NCI-H1092 (cell line): Measurements from ENCODE around the gene URI1.
"Not testable (repeated sequence)": the region's sequence is repeated elsewhere in the genome, so short reads cannot be mapped to it uniquely, and the experiment has no call there.

Experiments used
- DNase-seq: peaks from one replicate; lab custom pipeline; 2025; lab: John Stamatoyannopoulos, UW

URI1 gene

DNA sequence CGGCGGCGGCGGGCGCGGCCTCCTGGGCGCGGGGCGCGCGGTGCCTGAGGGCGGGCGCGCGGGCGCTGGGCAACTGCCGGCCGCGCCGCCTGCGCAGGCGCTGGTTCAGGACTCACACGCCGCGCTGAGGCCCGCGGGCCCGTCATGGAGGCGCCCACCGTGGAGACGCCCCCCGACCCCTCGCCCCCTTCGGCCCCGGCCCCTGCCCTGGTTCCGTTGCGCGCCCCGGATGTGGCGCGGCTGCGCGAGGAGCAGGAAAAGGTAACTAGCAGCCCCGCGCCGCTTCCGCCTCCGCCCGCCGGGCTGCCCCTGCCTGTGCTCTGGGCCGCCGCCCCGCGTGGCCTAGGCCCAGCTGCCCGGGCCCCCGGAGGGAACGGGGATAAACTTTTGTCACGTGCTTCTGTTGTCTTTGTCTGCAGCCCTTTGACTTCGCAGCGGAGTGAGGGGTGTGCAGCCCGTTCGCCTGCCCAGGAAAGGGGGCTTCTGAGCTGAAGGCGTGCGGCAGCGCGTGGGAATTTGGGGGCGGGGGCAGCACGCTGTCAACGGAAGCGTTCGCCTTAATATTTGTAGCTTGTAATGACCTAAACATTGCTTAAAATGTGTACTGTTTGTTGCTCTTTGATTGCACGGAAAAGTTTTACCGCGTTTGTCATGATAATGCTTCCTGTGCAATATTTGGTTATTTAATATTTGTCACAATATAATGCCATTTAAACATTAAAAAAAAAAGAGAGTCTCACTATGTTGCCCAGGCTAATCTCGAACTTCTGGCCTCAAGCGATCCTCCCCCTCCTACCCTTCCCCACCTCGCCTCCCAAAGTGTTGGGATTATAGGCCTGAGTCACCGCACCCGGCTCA, 594 bp downstream of the URI1 start:
- peak; percentile 16 for DNase-seq

DNA sequence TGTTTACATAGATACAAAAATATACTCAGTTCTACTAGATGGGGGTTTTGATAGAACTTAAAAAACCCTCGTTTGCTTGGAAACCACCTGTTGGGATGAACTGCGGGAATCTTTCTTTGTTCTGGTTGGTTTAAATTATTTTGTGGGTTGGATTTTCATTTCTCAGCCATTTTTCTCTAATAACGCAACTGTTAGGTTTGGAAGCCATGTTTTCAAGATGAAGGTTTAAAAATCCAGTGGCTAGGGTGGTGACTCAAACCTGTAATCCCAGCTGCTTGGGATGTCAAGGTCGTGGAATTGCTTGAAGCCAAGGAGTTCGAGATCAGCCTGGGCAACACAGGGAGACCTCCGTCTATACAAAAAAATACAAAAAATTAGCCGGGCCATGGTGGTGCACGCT, 1.6 kb downstream of the URI1 start:
- DNase-seq = no peak

DNA sequence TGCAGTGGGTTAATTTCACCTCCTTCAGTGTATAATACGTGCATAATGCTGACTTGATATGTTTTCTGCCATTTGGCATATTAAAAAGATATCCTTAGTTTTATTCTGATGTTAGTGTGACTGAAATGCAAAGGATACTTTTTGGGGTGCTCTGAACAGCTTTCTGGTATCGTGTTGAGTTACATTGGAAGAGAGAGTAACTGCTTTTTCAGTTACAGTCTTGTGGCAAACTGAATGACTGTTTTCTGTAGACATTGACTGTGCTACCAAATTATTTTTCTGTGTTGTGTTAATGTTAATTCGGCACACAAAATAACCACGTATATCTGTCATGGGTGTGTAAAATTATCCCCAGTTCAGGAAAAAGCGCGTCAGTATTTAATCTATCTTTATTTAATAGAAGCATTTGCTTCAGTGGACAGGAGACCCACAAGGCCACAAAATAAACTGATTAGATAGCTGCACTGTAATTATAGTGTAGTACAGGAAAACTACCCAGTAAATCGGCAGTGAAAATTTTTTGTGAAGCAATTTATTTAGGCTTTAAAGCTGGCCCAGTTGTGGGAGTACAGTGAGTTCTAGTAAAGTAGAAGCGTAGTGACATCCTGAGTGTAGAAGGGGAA, 2.5 kb downstream of the URI1 start:
- no peak for DNase-seq

DNA sequence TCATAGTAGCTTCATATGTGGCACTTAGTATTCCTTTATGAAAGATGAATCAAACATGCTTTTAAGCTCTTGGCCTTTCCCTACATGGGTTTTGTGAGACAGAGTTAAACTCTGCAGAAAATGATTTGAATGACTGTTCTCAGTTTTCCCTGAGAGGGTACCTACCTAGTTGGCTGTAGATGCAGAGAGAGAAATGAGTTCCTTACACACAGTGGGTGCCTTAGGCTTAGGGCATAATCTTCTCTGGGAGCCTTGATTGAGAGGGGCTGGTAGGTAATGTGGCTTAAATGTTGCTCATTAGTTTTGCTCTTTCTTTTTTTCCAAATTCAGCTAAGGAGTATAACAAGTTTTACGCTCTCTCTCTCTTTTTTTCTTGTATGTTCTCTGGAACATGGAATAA, 3.0 kb downstream of the URI1 start:
- DNase-seq = no peak

DNA sequence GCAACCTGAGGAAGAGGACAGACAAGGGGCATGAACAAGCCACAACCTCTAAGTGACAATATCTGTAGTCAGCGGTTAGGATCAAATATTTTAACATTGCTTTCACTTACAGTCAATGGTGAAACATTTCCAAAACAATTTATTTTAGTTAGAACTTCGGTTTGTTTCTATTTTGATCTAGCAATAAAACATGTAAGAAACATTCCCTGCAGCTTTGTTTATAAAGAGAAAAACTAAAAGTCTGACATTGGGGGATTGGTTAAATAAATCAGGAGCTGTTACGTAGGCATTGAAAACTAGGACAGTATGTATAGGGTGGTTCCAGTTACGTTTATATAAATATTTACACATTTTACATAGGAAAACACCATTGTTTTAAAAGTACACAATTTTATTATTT, 3.4 kb downstream of the URI1 start:
- DNase-seq = no peak

DNA sequence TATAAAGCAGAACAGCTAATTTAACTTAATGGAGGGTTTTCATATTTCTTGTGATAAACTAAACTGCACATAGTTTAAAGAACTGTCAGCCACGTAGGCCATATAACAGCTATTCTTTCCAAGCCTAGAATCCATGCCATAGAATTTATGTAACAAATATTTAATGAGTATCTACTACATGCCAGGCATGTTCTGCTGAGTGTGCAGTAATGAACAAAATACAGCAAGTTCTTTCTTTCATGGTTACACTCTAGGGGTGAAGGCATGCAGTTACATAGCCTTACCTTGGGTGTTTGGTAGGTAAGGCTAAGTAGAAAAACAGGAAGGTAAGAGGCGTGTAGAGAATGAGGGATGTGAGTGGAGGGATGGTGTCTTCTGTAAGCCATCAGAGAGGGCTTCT, 4.6 kb downstream of the URI1 start:
- no peak for DNase-seq

DNA sequence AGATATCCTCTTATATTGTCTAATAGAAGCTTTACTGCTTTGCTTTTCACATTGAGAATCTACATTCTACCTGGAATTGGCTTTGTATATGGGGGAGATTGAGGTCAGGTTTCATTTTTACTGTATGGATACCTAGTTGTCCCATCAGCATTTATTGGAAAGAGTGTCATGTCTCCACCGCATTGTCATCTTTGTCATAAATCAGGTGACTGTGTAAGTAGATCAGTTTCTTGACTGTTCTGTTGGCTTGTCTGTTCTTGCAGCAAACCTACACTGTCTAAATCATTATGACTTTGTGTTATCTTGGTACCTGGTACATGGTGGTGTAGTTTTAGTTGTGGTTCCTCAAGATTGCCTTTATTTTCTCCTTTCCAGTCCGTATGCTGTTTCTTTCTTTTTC, 5.8 kb downstream of the URI1 start:
- no peak for DNase-seq

DNA sequence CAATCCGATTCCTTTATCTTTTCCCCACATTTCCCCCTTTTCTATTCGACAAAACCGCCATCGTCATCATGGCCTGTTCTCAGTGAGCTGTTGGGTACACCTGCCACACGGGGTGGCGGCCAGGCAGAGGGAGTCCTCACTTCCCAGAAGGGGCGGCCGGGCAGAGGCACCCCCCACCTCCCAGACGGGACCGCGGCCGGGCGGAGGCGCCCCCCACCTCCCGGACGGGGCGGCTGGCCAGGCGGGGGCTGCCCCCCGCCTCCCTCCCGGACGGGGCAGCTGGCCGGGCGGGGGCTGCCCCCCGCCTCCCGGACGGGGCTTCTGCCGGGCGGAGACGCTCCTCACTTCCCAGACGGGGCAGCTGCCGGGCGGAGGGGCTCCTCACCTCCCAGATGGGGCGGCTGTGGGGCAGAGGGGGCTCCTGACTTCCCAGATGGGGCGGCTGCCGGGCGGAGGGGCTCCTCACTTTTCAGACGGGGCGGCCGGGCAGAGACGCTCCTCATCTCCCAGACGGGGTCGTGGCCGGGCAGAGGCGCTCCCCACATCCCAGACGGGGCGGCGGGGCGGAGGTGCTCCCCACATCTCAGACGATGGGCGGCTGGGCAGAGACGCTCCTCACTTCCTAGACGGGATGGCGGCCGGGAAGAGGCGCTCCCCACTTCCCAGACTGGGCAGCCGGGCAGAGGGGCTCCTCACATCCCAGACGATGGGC, 6.9 kb downstream of the URI1 start:
- DNase-seq = not testable (repeated sequence)

DNA sequence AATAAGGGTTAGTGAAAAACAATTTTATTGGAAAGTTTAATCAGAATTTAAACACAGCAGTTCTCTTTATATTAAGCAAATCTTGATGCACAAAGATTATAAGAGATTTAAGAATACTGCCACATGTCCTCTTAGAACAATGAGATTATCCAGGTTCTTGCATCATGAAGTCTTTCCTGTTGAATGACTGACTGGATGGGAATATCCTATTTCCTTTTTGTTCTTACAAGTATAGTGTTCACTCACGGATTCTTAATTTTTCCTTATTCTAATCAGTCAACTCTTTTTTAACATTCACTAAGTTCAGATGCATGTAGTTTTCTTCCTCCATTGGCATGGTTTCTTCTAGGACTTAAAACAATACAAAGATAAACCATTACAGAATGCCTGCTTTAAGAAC, 10.1 kb downstream of the URI1 start:
- DNase-seq = no peak

DNA sequence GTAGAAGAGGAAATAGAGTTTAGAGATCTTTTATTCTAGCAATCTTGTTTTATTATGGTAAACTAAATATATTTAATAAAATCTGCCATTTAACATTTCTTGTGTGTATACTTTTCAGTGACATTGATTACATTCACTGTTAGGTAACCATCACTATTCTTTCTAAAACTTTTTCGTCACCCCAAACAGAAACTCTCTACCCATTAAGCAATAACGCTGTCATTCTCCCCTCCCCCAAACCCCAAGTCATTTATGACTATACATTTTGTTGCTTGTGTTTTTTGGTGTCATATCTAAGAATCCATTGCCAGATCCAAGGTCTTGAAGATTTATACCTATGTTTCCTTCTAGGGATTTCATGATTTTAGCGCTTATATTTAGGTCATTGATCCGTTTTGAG, 10.6 kb downstream of the URI1 start:
- no peak for DNase-seq

DNA sequence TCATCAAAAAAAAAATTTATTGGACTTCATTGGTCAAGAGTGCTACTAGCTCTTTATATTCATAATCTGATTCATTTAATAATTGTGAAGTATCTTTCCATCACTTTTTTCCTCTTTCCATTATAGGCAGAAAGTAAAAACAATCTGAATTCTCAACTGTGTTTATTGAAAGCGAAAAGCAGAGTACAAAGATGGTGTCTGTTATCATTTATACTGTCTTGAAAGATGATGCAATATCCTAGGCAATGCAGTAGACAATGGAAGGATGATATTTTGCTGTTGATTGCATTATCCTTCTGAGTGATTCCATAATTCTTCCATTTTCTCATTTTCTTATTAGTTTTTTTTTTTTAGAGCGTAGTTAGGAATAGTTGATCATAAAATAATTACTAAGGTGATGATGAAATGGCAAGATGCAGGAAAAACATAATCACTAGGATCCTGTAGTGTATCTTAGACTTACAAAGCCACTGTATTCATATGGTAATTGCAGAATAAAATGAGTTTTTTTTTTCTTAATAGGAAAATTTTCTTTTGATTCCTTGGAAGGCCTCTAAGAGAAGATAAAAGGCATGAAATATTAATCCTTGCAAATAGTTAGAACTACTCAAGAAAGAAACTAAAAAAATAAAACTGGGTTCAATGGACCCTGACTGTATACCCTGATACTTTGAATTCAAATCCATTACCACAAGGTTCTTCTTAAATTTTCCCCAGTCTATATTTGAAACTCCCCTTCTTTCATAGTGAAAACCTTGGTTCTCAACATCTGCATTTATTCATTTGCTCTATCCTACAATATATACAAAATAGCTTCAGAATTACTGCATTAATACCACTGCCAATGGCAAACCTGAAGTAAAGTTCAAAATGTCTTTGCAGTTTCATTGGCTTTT, 11.6 kb downstream of the URI1 start:
- DNase-seq = no peak

DNA sequence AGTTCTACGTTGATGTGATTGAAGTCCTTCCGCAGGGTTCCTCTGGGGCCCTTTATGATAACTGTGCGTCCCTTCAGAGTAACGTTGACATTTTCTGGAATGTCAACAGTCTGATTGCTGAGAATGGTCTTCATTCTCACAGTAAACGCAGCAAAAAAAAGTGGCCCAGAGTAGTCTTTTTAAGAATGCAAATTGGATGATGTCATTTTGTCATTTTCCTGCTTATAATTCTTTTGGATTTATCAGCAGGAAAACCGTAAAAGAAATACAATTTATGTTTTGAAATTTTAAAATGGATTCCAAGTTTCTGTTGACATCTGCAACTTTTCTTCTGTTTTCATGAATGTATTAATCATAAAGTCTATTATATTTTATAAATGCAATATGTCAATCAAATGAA, 14.8 kb downstream of the URI1 start:
- DNase-seq = no peak

DNA sequence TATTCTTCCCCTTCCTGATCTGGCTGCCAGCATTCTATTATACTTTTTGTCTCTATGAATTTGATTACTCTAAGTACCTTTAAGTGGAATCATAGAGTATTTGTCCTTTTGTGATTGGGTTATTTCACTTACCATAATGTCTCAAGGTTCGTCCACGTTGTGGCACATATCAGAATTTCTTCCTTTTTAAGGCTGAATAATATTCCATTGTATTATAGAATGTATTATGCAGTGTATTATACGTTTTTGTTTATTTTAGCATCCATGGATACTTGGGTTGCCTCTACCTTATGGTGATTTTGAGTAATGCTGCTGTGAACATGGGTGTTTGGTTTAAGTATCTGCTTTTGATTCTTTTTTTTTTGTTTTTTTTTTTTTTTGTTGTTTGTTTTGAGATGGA, 19.3 kb downstream of the URI1 start:
- DNase-seq = no peak

DNA sequence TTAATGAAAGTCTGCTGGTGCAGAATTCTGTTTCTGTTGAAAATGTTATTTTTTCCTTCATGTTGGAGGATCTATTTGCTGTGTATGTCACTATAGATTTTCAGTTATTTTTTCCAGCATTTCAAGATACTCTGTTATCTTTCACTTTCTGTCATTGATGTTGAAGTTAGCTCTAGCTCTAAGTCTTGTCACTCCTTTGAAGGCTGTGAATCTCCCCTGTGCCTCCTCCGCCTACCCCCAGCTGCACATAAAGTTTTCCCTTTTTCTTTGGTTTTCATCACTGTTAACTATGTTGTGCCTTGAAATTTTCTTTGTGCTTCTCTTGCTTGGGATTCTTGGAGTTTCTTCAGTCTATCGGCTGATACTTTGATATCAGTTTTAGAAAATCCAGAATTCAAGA, 20.8 kb downstream of the URI1 start:
- no peak for DNase-seq

DNA sequence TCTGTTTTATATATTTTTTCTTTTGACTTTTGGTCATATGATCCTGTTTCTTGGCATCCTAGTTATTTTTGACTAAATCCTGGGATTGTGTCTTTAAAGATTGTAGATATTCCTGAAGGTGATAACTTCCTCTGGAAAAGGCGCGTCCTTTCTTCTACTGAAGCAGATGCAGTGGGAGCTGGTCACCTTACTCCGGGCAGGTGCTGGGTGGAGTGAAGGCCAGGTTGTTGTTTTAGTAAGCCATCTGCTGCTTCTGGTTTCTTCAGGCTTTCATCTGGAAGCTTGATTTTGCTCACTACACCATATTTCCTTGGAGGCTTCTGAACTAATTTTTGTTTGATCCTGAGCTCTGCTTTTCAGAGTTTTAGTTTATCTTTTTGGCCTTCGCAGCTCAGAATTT, 21.5 kb downstream of the URI1 start:
- no peak for DNase-seq

DNA sequence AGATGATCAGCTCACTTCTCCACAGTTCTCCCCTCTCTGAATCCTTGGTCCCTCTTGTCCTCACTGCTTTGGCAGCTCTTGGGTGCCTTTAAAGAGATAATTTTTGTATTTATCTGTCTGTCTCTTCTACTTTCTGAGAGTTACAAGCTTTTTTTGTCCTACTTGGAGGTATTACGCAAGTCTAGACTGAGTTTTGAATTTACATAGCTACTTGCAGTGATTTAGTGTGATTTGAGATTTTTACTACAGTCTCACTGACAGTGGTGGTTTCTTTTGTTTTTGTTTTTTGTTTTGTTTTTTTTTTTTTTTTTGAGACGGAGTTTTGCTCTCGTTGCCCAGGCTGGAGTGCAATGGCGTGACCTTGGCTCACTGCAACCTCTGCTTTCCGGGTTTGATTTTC, 22.1 kb downstream of the URI1 start:
- DNase-seq = no peak

DNA sequence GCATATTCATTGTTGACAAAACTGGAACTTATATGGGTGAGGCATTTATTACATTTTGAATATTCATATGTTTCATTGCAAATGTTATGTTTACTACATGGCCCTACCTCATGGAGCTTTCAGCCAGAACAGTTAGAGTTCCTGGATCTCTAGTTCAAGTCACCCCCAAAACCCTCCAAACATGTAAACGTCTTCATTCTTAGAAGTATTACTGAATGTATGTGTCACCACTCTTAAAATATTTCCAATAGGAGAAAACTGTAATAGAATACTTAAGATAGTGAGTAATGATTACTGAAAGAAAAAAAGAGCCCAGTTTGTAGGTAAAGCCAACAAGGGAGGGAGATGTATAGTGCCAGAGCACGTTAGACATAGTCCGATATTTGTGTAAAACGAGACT, 23.5 kb downstream of the URI1 start:
- no peak for DNase-seq

DNA sequence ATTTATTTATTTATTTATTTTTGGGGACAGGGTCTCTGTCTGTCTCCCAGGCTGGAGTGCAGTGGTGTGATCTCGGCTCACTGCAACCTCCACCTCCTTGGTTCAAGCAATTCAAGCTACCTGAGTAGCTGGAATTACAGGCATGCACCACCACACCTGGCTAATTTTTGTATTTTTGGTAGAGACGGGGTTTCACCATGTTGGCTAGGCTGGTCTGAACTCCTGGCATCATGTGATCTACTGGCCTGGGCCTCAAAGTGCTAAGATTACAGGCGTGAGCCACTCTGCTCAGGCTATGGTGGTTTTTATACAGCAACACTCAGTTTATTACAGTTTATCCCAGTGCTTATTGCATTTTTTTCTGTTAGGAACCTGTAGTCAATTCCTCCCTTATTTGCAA, 24.1 kb downstream of the URI1 start:
- DNase-seq = not testable (repeated sequence)

DNA sequence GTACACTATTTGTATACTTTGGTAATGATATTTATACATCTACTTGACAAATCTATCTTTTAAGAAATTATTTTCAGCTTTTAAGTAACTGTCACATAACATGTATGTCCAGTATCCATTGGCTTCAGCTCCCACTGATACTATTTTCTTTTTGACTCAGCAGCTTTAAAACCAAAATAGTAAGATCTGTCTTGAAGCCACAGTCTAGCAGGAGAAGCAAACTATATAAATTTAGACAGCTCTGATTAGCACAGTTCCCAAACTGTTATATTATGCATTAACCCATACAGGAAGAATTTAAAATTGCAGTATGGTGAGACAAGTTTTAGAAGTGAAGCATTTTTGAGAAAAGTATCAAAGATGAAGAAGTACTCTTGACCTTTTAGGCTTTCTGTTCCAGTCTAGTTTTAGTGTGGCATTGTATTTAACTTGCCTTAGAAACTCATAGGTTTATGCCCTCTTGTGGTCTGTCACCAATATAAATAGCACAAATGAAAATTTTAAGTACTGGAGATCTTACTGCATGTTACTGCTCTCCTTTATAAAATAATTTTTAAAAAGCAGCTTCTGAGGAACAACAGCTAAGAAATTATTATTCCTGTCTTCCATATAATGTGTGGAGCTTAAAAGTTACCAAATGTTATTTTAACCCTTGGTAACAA, 24.7 kb downstream of the URI1 start:
- no peak for DNase-seq

DNA sequence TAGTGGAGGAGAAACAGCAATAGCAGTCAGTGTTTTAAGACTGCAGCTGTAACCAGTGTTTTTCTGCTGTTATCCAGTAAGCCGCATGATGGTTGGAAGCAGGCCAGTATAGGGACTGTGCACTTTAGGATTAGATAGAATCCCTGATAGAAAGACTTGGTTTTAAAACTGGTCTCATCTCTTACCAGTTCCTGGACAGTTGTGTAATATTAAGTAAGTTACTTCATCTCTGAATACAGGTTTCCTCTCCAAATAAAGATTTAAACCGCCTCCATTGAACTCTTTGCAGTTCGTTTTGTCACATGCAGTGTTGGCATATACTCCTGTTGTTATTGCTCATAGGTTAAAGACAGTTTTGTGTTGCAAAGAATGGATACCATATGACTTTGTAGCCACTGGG, 25.6 kb downstream of the URI1 start:
- DNase-seq = no peak

DNA sequence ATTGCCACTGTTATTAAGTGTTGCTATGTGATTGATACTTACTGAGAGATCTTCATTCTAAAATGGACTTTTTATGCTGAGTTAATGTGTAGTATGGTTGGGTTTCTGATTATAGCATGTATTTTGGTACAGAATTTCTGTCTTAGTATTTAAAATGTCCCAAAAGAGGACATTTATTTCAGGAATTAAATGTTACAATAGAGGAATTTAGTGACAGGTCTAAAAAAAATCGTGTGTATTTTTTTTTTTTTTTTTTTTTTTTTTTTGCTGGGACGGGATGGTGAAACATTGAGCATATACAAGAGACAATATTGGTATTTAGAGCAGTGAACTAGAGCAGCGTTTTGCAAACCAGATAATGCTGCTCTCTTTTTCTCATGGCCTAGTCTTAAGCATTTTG, 27.9 kb downstream of the URI1 start:
- no peak for DNase-seq

DNA sequence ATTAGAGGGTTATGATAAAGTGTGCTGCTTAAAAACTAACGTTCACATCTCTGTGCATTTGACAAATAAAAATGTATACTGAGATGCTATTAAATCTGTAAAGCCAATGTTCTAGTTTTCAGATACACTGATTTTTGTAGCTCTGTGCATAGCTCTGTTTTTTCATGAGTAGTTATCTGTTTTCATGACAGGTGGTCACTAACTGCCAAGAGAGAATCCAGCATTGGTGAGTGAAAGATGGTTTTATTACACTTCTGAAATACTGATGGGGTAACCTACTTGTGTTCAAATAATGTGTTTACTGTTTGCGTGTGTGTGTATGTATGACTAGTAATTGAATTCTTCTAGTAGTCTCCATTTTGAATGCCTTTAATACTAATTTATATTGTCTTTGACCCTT, 29.0 kb downstream of the URI1 start:
- DNase-seq = no peak
